B cell (primary cell): ENCODE measurements around the gene PPP2CA. TPM values are rescaled to one million over a fixed set of nuclear protein-coding genes. Genes with fewer than 3 reads are reported as not detected.

Experiments
- ATAC-seq: fragments of 200-7000 bp; cut with Tn5 transposase; one replicate; pipeline ENCODE4 v1.10.0; 2021; ENCODE audit warnings: low read depth, mild to moderate bottlenecking, moderate number of reproducible peaks, moderate library complexity
- CTCF ChIA-PET: fragments of 350-600 bp; sonication (Branson Sonifier 250); formaldehyde crosslinking; loops from one replicate; lab custom pipeline; 2021; ENCODE audit warnings: antibody characterized with exemption, inconsistent platforms; lab: Charles Lee
- POLR2A ChIA-PET: fragments of 350-600 bp; sonication (Branson Sonifier 250); formaldehyde crosslinking; loops from one replicate; lab custom pipeline; 2021; ENCODE audit warnings: antibody characterized with exemption; lab: Charles Lee
- DNase-seq: peaks from one replicate; pipeline ENCODE4 v3.0.0; 2013
- H2AFZ ChIP-seq: 2 replicates; pipeline ENCODE4 v1.6.1; 2012; ENCODE audit warnings: mild to moderate bottlenecking, low read depth, low read length; ENCODE audit not compliant: insufficient read depth, poor library complexity, severe bottlenecking
- H3K27ac ChIP-seq, 2 donors: 1 replicate in 1 of 2; 2 replicates in 1 of 2; pipeline ENCODE4 v1.5.1; 2012 to 2013; ENCODE audit warnings: low read length in 2 of 2, mild to moderate bottlenecking in 2 of 2, moderate library complexity in 1 of 2
- H3K27me3 ChIP-seq, 4 experiments: fragments of 200-600 bp in 1 of 4; sonication (generic) in 1 of 4; replicated peaks in 1 of 4; 1 replicate in 2 of 4; 2 replicates in 2 of 4; pipeline versions ENCODE4 v1.6.1 to v1.7.0; 2013 to 2016; ENCODE audit warnings: low read length in 3 of 4, mild to moderate bottlenecking in 2 of 4, mixed read lengths in 1 of 4, moderate library complexity in 1 of 4; ENCODE audit not compliant: insufficient read depth in 4 of 4, control insufficient read depth in 3 of 4; ENCODE audit errors: control extremely low read depth in 1 of 4
- H3K36me3 ChIP-seq, 2 experiments: replicated peaks in 1 of 2; 1 replicate in 1 of 2; 2 replicates in 1 of 2; pipeline versions ENCODE4 v1.6.1 to v1.7.1; 2013; ENCODE audit warnings: low read length in 1 of 2; ENCODE audit not compliant: insufficient read depth in 2 of 2, control insufficient read depth in 1 of 2; ENCODE audit errors: control extremely low read depth in 1 of 2, extremely low read depth in 1 of 2
- H3K4me1 ChIP-seq, 2 donors: fragments of 200-600 bp in 1 of 2; sonication (generic) in 1 of 2; 1 replicate in 1 of 2; 2 replicates in 1 of 2; pipeline versions ENCODE4 v1.5.1 to v1.6.1; 2013 to 2017; ENCODE audit warnings: low read length in 2 of 2; ENCODE audit not compliant: control insufficient read depth in 2 of 2, insufficient read depth in 2 of 2
- H3K4me2 ChIP-seq: replicated peaks from 2 replicates; pipeline ENCODE3; 2012; ENCODE audit warnings: mild to moderate bottlenecking, low read depth, low read length; ENCODE audit not compliant: poor library complexity, severe bottlenecking
- H3K4me3 ChIP-seq, 5 experiments: fragments of 200-600 bp in 1 of 5; sonication (generic) in 1 of 5; 1 replicate in 3 of 5; 2 replicates in 2 of 5; pipeline versions ENCODE4 v1.5.1 to v1.7.0; 2011 to 2016; ENCODE audit warnings: low read length in 4 of 5, mild to moderate bottlenecking in 4 of 5, low read depth in 2 of 5, control low read depth in 1 of 5, moderate library complexity in 1 of 5; ENCODE audit not compliant: insufficient read depth in 1 of 5; ENCODE audit errors: control extremely low read depth in 1 of 5, extremely low read depth in 1 of 5
- H3K79me2 ChIP-seq: fragments of 200-600 bp; sonication (generic); one replicate; pipeline ENCODE4 v1.6.0; 2016; ENCODE audit warnings: low read length; ENCODE audit not compliant: control insufficient read depth, insufficient read depth
- H3K9ac ChIP-seq: fragments of 200-600 bp; sonication (generic); 2 replicates; pipeline ENCODE4 v1.6.1; 2017; ENCODE audit warnings: mild to moderate bottlenecking, low read length, moderate library complexity
- H3K9me3 ChIP-seq, 3 donors: one replicate each; pipeline versions ENCODE4 v1.6.1 to v1.7.1; 2013; ENCODE audit warnings: low read length in 2 of 3; ENCODE audit not compliant: control insufficient read depth in 2 of 3, insufficient read depth in 1 of 3; ENCODE audit errors: control extremely low read depth in 1 of 3
- H4K20me1 ChIP-seq: 2 replicates; pipeline ENCODE4 v1.6.0; 2012; ENCODE audit warnings: mild to moderate bottlenecking, low read length; ENCODE audit not compliant: insufficient read depth, control insufficient read depth, poor library complexity, severe bottlenecking
- H3K27ac Mint-ChIP-seq: one replicate; pipeline ENCODE4 v1.8.0; 2021; ENCODE audit warnings: mixed read lengths
- H3K27me3 Mint-ChIP-seq: one replicate; pipeline ENCODE4 v1.8.0; 2021; ENCODE audit warnings: mixed read lengths
- H3K4me1 Mint-ChIP-seq: one replicate; pipeline ENCODE4 v1.8.0; 2021; ENCODE audit warnings: mixed read lengths
- H3K4me3 Mint-ChIP-seq: one replicate; pipeline ENCODE4 v1.8.0; 2021; ENCODE audit warnings: mixed read lengths
- H3K9me3 Mint-ChIP-seq: one replicate; pipeline ENCODE4 v1.8.0; 2022; ENCODE audit warnings: mixed read lengths; ENCODE audit not compliant: insufficient read depth
- EZH2 ChIP-seq: IDR thresholded peaks from 2 replicates; pipeline ENCODE4 v1.6.1; 2012; ENCODE audit warnings: borderline replicate concordance, low read depth, mild to moderate bottlenecking, moderate library complexity, low read length; ENCODE audit not compliant: insufficient read depth, poor library complexity, severe bottlenecking
- WGBS: methylation state at CpG from one replicate; pipeline ENCODE4 v1.1.5; 2013; ENCODE audit warnings: missing lambda C conversion rate; ENCODE audit not compliant: insufficient coverage; 5-methylcytosine and 5-hydroxymethylcytosine counted together
- intact Hi-C: fragments of 100-400 bp; cut with micrococcal nuclease; formaldehyde crosslinking; loops from one replicate; pipeline ENCODE4 v1.10.0; 2022
- polyA plus RNA-seq: library from polyadenylated mRNA; depleted of rRNA; stranded (reverse); fragments of >200 nt; gene quantifications from 2 replicates; pipeline ENCODE4 v1.2.3, GENCODE V29; 2012
- total RNA-seq, 2 donors: library from RNA; stranded (reverse); fragments of 120-200 nt in 1 of 2; gene quantifications; 1 replicate in 1 of 2; 2 replicates in 1 of 2; pipeline versions ENCODE4 v1.2.3 to v1.2.4, GENCODE V29; 2013 to 2022
- TF ChIP-seq, protein P1 (sequence below): fragments of 200-600 bp; IDR thresholded peaks from one replicate; pipeline ENCODE4 v1.8.0; 2022; ENCODE audit warnings: antibody characterized with exemption, mild to moderate bottlenecking

Gene PPP2CA
- total and polyA plus RNA-seq, 2 donors (not counting 1 experiment from before 2014, with no cell fraction given) = 82.3 to 86.2 TPM

DNA sequence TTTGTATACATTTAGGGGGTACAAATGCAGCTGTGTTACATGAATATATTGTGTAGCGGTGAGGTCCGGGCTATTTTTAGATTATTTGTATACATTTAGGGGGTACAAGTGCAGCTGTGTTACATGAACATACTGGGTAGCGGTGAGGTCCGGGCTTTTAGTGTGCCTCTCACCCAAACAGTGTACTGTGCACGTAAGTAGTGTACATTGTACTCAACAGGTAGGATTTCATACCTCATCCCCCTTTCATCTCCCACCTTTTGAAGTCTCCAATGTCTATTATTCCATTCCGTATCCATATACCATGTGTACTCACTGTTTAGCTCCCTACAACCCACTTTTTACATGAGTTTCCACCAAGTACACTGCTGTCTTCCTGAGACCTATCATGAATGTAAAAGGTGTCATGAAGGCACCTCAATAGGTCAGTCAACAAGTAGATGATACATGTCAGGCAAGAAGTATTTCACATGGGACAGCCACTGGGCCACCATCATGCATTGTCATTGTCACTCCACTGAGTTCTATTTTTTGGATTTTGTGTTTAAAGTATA, 76.8 kb downstream of the PPP2CA start:
- H3K4me3 ChIP-seq = no peak overlapping the region
- no peak for TF ChIP-seq EZH2
- TF ChIP-seq, protein P1, sequence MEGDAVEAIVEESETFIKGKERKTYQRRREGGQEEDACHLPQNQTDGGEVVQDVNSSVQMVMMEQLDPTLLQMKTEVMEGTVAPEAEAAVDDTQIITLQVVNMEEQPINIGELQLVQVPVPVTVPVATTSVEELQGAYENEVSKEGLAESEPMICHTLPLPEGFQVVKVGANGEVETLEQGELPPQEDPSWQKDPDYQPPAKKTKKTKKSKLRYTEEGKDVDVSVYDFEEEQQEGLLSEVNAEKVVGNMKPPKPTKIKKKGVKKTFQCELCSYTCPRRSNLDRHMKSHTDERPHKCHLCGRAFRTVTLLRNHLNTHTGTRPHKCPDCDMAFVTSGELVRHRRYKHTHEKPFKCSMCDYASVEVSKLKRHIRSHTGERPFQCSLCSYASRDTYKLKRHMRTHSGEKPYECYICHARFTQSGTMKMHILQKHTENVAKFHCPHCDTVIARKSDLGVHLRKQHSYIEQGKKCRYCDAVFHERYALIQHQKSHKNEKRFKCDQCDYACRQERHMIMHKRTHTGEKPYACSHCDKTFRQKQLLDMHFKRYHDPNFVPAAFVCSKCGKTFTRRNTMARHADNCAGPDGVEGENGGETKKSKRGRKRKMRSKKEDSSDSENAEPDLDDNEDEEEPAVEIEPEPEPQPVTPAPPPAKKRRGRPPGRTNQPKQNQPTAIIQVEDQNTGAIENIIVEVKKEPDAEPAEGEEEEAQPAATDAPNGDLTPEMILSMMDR = no peak
- no peaks in the 10 kb centered on the region for H3K4me1 ChIP-seq
- H3K4me2 ChIP-seq = no peak overlapping the region
- Mint-ChIP-seq H3K4me1 (peaks cover 6% of the 10 kb centered on the region), H3K27ac (no peak overlapping the region), H3K27me3 (no peaks in the 10 kb centered on the region), H3K9me3 (no peaks in the 10 kb centered on the region), H3K4me3 (no peak overlapping the region)
- ChIA-PET POLR2A (no interaction called here), CTCF (interaction anchor here (0.6 to 25.7 kb wide), 4 partner anchors 10 to 297 kb away, joined by 3 to 644 read pairs (median 21); no protein-coding TSS in a partner anchor)
- H3K79me2 ChIP-seq = peaks cover 29% of the 10 kb centered on the region
- 100% methylated on average over 1 of the region's 6 CpGs for WGBS
- no peaks in the 10 kb centered on the region for H3K27me3 ChIP-seq
- H3K9ac ChIP-seq = no peak overlapping the region
- peaks cover 45% of the 10 kb centered on the region for H4K20me1 ChIP-seq
- intact Hi-C loops = loop anchor here (10.0 kb wide), 1 partner anchor 1034 kb away; no protein-coding TSS in a partner anchor
- no peak overlapping the region for H2AFZ ChIP-seq
- H3K27ac ChIP-seq = no peak overlapping the region
- no peaks in the 10 kb centered on the region for H3K9me3 ChIP-seq
- DNase-seq = no peak
- peaks cover 5 to 82% of the 10 kb centered on the region in 2 experiments for H3K36me3 ChIP-seq
- no peak for ATAC-seq

DNA sequence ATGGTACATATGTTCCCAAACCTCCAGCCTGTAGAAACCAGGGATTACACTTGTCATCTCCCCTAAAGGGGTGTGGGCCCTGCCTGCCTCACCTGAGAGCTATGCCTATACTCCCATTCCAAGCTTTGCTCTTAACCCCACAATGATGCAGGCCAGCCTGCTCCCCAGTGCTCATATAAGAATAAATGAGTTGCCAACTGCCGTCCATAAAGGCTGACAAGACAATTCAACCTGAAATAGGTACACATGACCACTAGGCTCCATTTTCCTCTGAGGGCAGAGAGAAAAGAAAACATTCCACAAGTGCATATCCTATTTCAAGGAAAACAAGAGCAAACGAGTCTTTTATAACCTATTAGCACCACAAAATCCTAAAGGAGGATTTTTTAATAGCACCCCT, 77.6 kb downstream of the PPP2CA start:
- Mint-ChIP-seq H3K27me3 (no peaks in the 10 kb centered on the region), H3K9me3 (no peaks in the 10 kb centered on the region), H3K27ac (peak overlapping the region; percentile 37), H3K4me3 (no peak overlapping the region), H3K4me1 (peaks cover 6% of the 10 kb centered on the region)
- peaks cover 31% of the 10 kb centered on the region for H3K79me2 ChIP-seq
- CTCF ChIA-PET = interaction anchor here (0.7 to 25.7 kb wide), 3 partner anchors 9 to 108 kb away, joined by 4 to 644 read pairs (median 38); no protein-coding TSS in a partner anchor
- no peaks in the 10 kb centered on the region for H3K9me3 ChIP-seq
- H3K4me2 ChIP-seq = no peak overlapping the region
- H3K36me3 ChIP-seq = peaks cover 5 to 82% of the 10 kb centered on the region in 2 experiments
- WGBS = 100% methylated on average over 1 of the region's 2 CpGs
- DNase-seq (no peak), ATAC-seq (no peak)
- no peak overlapping the region for H2AFZ ChIP-seq
- POLR2A ChIA-PET = no interaction called here
- no peaks in the 10 kb centered on the region for H3K27me3 ChIP-seq
- peaks cover 53% of the 10 kb centered on the region for H4K20me1 ChIP-seq
- no peak overlapping the region for H3K9ac ChIP-seq
- intact Hi-C loops = loop anchor here (10.0 kb wide), 1 partner anchor 1034 kb away; no protein-coding TSS in a partner anchor
- no peak overlapping the region for H3K4me3 ChIP-seq
- no peaks in the 10 kb centered on the region for H3K4me1 ChIP-seq
- TF ChIP-seq, protein P1 = no peak
- TF ChIP-seq EZH2 = no peak
- no peak overlapping the region for H3K27ac ChIP-seq
